ENCODE data around the gene ARHGAP42. TPM values are rescaled to one million over a fixed set of nuclear protein-coding genes. Genes with fewer than 3 reads are reported as not detected.

ARHGAP42 gene
- total and polyA plus RNA-seq, 10 of the 15 experiments (the other 5 are each of a cell fraction or from before 2014, with no cell fraction given), result 1.8 to 6.3 (median 3.2) TPM

- WGBS (ENCODE audit: insufficient coverage, insufficient replicate concordance, low lambda C conversion rate, missing lambda C conversion rate), result 0% methylated on average over 1 of the region's 1 CpG
- Histone ChIP-seq H3K9ac (ENCODE audit: control insufficient read depth, insufficient read depth, low read length) (no peak overlapping the region), H3K27me3 (replicated peaks in 1 of 2; ENCODE audit: control insufficient read depth in 2 of 2, insufficient read depth in 2 of 2, low read length in 1 of 2) (no peaks in the 10 kb centered on the region), H3K27ac (ENCODE audit: control insufficient read depth, insufficient read depth) (no peak overlapping the region), H3K36me3 (ENCODE audit: control insufficient read depth in 2 of 2, insufficient read depth in 2 of 2, low read length in 1 of 2) (no peaks in the 10 kb centered on the region), H3K4me2 (ENCODE audit: control insufficient read depth, insufficient read depth) (no peak overlapping the region), H3K4me3 (no peak overlapping the region), H3K9me3 (replicated peaks; ENCODE audit: control insufficient read depth, insufficient read depth, low read length) (no peaks in the 10 kb centered on the region), H4K20me1 (ENCODE audit: control insufficient read depth, insufficient read depth) (no peaks in the 10 kb centered on the region), H2AFZ (ENCODE audit: control insufficient read depth, low read depth, low read length) (no peak overlapping the region), H3K79me2 (ENCODE audit: control insufficient read depth, insufficient read depth, low read length) (no peaks in the 10 kb centered on the region), H3K4me1 (ENCODE audit: control insufficient read depth, insufficient read depth, low read length) (no peaks in the 10 kb centered on the region)
- ChIA-PET RAD21 (ENCODE audit: unreplicated experiment) (no interaction called here), POLR2A (no interaction called here), CTCF (no interaction called here), SMC1A (ENCODE audit: uncharacterized antibody, unreplicated experiment) (no interaction called here)
- in situ Hi-C loops (cut with MboI), result no loop called here
- no TSS peak for BruUV-seq (replicated peaks)
- intact Hi-C loops (cut with micrococcal nuclease; ENCODE audit: unreplicated experiment), result no loop called here
- no peak for ATAC-seq
- no peak for DNase-seq (ENCODE audit: low read depth, low spot score)
- TF ChIP-seq RAD21 (IDR thresholded peaks at IDR 0.05; ENCODE audit: insufficient read depth, low read depth, low read length) (no peak), RB1 (IDR thresholded peaks at IDR 0.05; ENCODE audit: borderline replicate concordance) (no peak), ETV6 (conservative IDR thresholded peaks at IDR 0.05 in 1 of 2, IDR thresholded peaks at IDR 0.05 in 1 of 2; ENCODE audit: borderline replicate concordance in 1 of 2, low read depth in 1 of 2) (no peak), CBX5 (IDR thresholded peaks at IDR 0.05; ENCODE audit: low read depth) (no peak), ZNF207 (IDR thresholded peaks at IDR 0.05; ENCODE audit: borderline replicate concordance) (no peak)
- no peak for FAIRE-seq
Measured at GRCh38 chr11:100963375-100963774, 276.3 kb downstream of the ARHGAP42 start.

DNA sequence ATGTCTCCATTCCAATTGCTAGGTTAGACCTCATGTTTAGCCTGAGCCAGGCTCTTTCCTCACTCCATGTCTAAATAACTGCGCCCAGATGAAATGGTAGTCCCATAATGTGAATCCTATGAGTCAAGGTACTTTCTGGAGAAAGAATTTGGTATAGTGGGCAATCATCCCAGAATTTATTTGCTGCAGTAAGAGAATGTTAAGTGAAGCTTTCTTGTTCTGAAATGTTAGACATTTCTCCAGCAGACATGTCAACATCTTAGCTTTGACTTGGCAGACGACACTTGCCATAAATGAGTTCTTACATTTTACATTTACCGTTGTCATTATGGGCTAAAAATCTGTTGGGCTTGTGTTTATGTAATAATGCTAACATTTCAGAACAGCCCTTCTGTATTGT lies 277.3 kb downstream of the ARHGAP42 start:
- no peaks in the 10 kb centered on the region for H4K20me1 ChIP-seq (ENCODE audit: control insufficient read depth, insufficient read depth)
- SMC1A ChIA-PET (ENCODE audit: uncharacterized antibody, unreplicated experiment), result no interaction called here
- intact Hi-C loops (cut with micrococcal nuclease; ENCODE audit: unreplicated experiment), result no loop called here
- POLR2A ChIA-PET, result no interaction called here
- no peaks in the 10 kb centered on the region for H3K79me2 ChIP-seq (ENCODE audit: control insufficient read depth, insufficient read depth, low read length)
- 99% methylated on average over 3 of the region's 3 CpGs for WGBS (ENCODE audit: insufficient coverage, insufficient replicate concordance, low lambda C conversion rate, missing lambda C conversion rate)
- no peak for DNase-seq (ENCODE audit: low read depth, low spot score)
- H3K36me3 ChIP-seq (ENCODE audit: control insufficient read depth in 2 of 2, insufficient read depth in 2 of 2, low read length in 1 of 2), result no peaks in the 10 kb centered on the region
- H3K27ac ChIP-seq (ENCODE audit: control insufficient read depth, insufficient read depth), result no peak overlapping the region
- H3K4me2 ChIP-seq (ENCODE audit: control insufficient read depth, insufficient read depth), result no peak overlapping the region
- no TSS peak for BruUV-seq (replicated peaks)
- H3K4me1 ChIP-seq (ENCODE audit: control insufficient read depth, insufficient read depth, low read length), result no peaks in the 10 kb centered on the region
- in situ Hi-C loops (cut with MboI), result no loop called here
- no peak overlapping the region for H3K9ac ChIP-seq (ENCODE audit: control insufficient read depth, insufficient read depth, low read length)
- RAD21 ChIA-PET (ENCODE audit: unreplicated experiment), result no interaction called here
- ATAC-seq, result no peak
- no peaks in the 10 kb centered on the region for H3K27me3 ChIP-seq (replicated peaks in 1 of 2; ENCODE audit: control insufficient read depth in 2 of 2, insufficient read depth in 2 of 2, low read length in 1 of 2)
- FAIRE-seq, result no peak
- CTCF ChIA-PET, result interaction anchor here (0.6 kb wide), 1 partner anchor 392 kb away, joined by 3 read pairs; no protein-coding TSS in a partner anchor
- H3K9me3 ChIP-seq (replicated peaks; ENCODE audit: control insufficient read depth, insufficient read depth, low read length), result no peaks in the 10 kb centered on the region; the same call in 2 of the 3 replicates
- H2AFZ ChIP-seq (ENCODE audit: control insufficient read depth, low read depth, low read length), result no peak overlapping the region
- no peak overlapping the region for H3K4me3 ChIP-seq
- TF ChIP-seq HDGF (IDR thresholded peaks at IDR 0.05), result no peak
- TF ChIP-seq ZNF24 (IDR thresholded peaks at IDR 0.05), result no peak
- TF ChIP-seq HCFC1 (IDR thresholded peaks at IDR 0.05; ENCODE audit: low read length), result no peak
- TF ChIP-seq, protein P1, sequence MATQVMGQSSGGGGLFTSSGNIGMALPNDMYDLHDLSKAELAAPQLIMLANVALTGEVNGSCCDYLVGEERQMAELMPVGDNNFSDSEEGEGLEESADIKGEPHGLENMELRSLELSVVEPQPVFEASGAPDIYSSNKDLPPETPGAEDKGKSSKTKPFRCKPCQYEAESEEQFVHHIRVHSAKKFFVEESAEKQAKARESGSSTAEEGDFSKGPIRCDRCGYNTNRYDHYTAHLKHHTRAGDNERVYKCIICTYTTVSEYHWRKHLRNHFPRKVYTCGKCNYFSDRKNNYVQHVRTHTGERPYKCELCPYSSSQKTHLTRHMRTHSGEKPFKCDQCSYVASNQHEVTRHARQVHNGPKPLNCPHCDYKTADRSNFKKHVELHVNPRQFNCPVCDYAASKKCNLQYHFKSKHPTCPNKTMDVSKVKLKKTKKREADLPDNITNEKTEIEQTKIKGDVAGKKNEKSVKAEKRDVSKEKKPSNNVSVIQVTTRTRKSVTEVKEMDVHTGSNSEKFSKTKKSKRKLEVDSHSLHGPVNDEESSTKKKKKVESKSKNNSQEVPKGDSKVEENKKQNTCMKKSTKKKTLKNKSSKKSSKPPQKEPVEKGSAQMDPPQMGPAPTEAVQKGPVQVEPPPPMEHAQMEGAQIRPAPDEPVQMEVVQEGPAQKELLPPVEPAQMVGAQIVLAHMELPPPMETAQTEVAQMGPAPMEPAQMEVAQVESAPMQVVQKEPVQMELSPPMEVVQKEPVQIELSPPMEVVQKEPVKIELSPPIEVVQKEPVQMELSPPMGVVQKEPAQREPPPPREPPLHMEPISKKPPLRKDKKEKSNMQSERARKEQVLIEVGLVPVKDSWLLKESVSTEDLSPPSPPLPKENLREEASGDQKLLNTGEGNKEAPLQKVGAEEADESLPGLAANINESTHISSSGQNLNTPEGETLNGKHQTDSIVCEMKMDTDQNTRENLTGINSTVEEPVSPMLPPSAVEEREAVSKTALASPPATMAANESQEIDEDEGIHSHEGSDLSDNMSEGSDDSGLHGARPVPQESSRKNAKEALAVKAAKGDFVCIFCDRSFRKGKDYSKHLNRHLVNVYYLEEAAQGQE (IDR thresholded peaks at IDR 0.05; ENCODE audit: low read depth, low read length), result no peak
- no peak for TF ChIP-seq SMAD1 (IDR thresholded peaks at IDR 0.05; ENCODE audit: low read depth, partially characterized antibody)
- no peak for TF ChIP-seq MYB (IDR thresholded peaks at IDR 0.05; ENCODE audit: borderline replicate concordance, low read depth, low read length)
- TF ChIP-seq LARP7 (IDR thresholded peaks at IDR 0.05), result no peak
- no peak for TF ChIP-seq SMAD5 (IDR thresholded peaks at IDR 0.05; ENCODE audit: low read depth)
- no peak for TF ChIP-seq BHLHE40 (IDR thresholded peaks at IDR 0.05; ENCODE audit: borderline replicate concordance in 1 of 2, low read depth in 2 of 2, low read length in 1 of 2)

Data from GM12878 (cell line).